ENCODE results near the gene SCAF8.

- TF ChIP-seq FOXJ3 (CRISPR knock-in tag; IDR thresholded peaks at IDR 0.05) (no peak), YY1 (IDR thresholded peaks at IDR 0.05; ENCODE audit: low read depth) (peak; percentile 90), REST (IDR thresholded peaks at IDR 0.05; ENCODE audit: low read depth, low read length) (0 out of 2 replicates have a peak, but pooled peaks have one; percentile 17)
- TF ChIP-seq, protein P1, sequence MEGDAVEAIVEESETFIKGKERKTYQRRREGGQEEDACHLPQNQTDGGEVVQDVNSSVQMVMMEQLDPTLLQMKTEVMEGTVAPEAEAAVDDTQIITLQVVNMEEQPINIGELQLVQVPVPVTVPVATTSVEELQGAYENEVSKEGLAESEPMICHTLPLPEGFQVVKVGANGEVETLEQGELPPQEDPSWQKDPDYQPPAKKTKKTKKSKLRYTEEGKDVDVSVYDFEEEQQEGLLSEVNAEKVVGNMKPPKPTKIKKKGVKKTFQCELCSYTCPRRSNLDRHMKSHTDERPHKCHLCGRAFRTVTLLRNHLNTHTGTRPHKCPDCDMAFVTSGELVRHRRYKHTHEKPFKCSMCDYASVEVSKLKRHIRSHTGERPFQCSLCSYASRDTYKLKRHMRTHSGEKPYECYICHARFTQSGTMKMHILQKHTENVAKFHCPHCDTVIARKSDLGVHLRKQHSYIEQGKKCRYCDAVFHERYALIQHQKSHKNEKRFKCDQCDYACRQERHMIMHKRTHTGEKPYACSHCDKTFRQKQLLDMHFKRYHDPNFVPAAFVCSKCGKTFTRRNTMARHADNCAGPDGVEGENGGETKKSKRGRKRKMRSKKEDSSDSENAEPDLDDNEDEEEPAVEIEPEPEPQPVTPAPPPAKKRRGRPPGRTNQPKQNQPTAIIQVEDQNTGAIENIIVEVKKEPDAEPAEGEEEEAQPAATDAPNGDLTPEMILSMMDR (IDR thresholded peaks at IDR 0.05) = peak; percentile 58
- TF ChIP-seq, protein P2, sequence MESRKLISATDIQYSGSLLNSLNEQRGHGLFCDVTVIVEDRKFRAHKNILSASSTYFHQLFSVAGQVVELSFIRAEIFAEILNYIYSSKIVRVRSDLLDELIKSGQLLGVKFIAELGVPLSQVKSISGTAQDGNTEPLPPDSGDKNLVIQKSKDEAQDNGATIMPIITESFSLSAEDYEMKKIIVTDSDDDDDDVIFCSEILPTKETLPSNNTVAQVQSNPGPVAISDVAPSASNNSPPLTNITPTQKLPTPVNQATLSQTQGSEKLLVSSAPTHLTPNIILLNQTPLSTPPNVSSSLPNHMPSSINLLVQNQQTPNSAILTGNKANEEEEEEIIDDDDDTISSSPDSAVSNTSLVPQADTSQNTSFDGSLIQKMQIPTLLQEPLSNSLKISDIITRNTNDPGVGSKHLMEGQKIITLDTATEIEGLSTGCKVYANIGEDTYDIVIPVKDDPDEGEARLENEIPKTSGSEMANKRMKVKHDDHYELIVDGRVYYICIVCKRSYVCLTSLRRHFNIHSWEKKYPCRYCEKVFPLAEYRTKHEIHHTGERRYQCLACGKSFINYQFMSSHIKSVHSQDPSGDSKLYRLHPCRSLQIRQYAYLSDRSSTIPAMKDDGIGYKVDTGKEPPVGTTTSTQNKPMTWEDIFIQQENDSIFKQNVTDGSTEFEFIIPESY (IDR thresholded peaks at IDR 0.05; ENCODE audit: borderline replicate concordance, low read depth) = no peak
Observed at GRCh38 chr6:154733183-154733625, at the start of gene SCAF8.

All from SK-N-SH (cell line).